GM19240 (cell line): ENCODE measurements around the gene ZFHX3.
A peak's percentile ranks its signal among the peaks of the same experiment; 100 is the strongest.

ENCODE experiments used
- DNase-seq: peaks from one replicate; pipeline ENCODE4 v3.0.0; 2011; ENCODE audit warnings: low spot score; ENCODE audit not compliant: insufficient read length

The ZFHX3 gene

GRCh38 chr16:73041676-73042075 is 6.3 kb downstream of the ZFHX3 start:
- no peak for DNase-seq

GRCh38 chr16:73040735-73041402 is 7.1 kb downstream of the ZFHX3 start:
- DNase-seq: no peak

DNA sequence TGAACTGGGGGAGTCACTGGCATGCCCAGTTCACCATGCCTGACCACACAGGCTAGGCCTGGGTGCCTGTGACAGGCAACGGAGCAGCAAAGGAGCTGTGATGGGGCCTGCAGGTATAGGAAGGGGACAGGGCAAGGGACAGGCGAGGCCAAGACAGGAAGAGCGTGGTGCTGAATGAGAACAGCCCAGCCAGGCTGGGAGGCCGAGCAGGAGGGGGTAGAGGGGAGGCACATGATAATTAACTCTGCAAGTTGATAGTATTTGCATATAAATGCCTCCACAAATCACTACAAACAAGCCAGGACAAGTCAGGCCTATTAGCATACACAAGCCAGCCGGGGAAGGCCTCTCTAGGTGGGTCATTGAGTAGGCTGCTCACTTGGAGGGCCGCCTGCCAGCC is 7.8 kb downstream of the ZFHX3 start:
- DNase-seq: no peak

GRCh38 chr16:73037845-73038570 is 9.9 kb downstream of the ZFHX3 start:
- DNase-seq: no peak

- no peak for DNase-seq
Measured at GRCh38 chr16:73037331-73037745, 10.6 kb downstream of the ZFHX3 start.

GRCh38 chr16:73036074-73036826 is 11.7 kb downstream of the ZFHX3 start:
- peak; percentile 45 for DNase-seq

GRCh38 chr16:73034374-73034773 is 13.6 kb downstream of the ZFHX3 start:
- peak; percentile 36 for DNase-seq

DNA sequence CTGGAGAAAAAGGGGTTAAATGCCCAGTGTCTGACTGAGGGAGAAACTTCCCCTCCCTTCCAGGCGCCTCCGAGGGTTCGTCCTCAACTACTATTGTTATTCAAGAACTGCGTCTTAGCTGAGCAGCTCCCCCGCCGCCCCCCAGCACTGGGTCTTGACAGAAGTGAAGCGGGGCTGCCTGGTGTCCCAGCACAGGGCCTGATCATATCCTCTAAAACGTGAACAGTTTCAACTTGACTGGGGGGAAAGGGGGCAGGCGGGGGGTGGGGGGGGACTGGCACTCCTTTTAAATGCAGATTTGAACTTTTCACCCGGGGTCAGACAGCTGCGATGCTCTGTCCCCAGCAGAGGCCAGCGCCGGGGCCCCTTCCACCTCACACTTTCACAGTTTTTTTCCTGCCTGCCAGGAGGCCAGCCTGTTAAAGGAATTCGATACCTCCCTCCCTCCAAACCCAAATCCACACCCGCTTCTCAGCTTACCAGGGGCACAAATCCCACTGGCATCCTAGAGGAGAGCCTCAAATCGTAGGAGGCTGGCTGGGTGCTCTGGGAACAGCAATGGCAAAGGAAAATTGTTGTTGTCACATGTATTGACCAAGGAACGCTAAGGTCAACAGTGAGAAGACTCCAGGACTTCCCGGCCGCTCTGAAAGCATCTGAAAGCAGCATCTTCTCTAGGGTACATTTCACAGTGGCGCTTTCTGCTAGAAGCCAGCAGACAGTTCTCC is 14.5 kb downstream of the ZFHX3 start:
- no peak for DNase-seq

- no peak for DNase-seq
Measured at GRCh38 chr16:73032541-73033270, 15.2 kb downstream of the ZFHX3 start.

DNA sequence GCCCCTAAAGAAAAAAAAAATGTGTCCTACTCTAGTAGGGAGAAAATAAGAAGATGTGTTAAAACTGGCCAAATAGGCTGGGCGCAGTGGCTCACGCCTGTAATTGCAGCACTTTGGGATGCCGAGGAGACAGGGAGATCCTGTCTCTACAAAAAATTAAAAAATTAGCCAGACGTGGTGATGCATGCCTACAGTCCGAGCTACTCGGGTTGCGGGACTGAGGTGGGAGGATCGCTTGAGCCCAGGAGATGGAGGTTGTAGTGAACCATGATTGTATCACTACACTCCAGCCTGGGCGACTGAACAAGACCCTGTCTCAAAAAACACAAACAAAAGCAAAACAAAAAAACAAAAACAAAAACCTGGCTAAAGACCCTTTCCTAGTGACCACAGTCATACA is 15.9 kb downstream of the ZFHX3 start:
- DNase-seq: no peak

DNA sequence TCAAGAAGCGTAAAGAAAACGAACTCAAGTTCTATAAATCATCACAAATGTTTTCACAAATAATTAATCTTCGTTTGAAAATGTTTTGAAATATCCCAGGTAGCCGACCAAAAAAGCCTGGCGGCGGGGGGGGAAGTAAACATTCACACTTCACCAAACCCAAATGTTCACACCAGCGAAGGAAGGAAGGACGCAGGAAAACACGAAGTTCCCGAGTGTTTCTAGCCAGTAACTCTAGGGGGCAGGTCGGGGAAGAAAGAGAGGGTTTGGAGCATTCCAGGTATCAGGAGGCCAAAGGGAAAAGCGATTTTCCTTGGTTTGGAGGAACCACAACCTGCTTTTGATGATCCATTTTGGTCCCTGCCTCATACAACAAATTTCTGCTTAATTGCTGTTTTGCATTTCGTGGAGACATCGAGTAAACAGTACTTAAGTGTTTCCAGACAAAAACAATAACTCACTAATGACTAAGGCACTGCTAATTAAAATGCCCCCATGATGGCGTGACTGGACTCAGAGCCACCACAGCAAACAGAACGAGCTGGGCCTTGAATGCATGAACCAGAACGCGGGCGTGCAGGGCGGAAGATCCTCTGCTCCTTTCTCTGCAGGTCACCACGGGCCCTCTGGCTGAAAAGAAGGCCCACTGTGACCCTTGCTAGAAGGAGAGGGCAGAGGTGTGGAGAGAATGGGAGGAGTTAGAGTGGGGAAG is 16.6 kb downstream of the ZFHX3 start:
- no peak for DNase-seq

GRCh38 chr16:73028721-73029361 is 19.1 kb downstream of the ZFHX3 start:
- DNase-seq: no peak

DNA sequence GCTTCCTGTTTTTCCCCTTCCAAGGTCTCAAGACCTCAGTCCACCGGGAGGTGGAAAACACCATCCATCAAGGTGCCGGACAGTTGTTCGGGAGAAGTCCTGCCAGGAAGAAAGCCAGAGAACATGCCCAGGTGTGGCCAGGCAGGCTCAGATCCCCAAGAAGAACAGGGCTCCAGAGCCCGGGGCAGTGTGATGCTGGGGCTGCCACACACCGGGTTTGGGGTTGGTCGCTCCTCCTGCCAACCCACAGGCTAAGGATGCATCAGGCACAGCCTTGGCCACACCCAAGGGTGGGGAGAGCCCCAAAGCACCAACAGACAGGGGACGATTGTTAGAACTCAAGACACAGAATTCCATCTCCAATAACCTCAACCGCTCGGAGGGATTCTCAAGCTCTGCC is 19.7 kb downstream of the ZFHX3 start:
- DNase-seq: no peak

GRCh38 chr16:73027685-73028111 is 20.2 kb downstream of the ZFHX3 start:
- DNase-seq: no peak

DNA sequence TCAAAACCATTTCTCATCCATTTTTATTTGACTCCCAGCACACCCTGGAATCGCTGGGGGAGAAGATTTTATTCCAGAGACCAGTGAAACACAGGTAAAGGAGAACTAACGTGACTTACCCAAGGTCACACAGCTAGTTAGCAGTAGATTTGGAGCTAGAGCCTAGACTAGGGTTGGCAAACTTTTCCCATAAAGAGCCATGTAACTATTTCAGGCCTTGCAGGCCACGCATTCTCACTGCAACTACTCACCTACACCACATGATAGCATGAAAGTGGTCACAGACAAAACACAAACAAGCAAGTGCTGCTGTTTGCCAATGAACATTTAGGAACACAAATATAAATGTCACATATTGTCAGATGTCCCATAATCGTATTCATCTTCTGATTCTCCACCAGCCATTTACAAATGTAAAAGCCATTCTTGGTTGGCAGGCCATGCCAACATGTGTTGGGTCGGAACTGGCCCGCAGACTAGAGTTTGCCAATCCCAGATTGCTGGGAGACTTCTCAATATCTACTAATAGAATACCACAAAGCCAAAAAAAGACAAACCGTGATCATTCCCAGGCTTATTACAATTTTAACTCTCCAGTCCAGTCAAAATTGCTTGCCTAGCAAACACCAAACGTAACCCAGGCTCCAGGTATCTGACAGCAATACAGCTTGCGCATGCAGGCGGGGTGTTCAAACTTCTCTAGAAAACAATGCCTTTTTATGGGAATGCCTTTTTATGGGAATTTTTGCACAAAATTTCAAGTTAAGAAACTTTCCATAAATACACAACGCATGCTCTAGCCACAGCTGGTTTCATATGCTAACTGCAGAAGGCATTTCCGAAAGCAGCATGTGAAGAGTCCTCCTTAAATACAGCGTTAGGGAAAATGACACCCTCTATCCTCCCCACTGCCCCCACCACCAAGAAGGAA is 20.9 kb downstream of the ZFHX3 start:
- no peak for DNase-seq

DNA sequence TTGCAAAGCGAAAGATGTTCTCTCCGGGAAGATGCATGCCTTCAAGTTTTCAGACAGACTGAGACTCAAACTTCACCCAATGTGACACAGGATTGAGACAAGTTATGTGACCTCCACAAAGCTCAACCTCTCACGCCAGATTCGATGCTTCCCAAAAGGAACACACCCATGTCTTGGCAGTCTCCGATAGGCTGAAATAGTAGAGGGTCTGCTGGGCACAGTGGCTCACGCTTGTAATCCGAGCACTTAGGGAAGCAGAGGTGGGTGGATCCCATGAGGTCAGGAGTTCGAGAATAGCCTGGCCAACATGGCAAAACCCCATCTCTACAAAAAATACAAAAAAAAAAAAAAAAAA is 22.1 kb downstream of the ZFHX3 start:
- no peak for DNase-seq

- no peak for DNase-seq
Measured at GRCh38 chr16:73025151-73025855, 22.6 kb downstream of the ZFHX3 start.

DNA sequence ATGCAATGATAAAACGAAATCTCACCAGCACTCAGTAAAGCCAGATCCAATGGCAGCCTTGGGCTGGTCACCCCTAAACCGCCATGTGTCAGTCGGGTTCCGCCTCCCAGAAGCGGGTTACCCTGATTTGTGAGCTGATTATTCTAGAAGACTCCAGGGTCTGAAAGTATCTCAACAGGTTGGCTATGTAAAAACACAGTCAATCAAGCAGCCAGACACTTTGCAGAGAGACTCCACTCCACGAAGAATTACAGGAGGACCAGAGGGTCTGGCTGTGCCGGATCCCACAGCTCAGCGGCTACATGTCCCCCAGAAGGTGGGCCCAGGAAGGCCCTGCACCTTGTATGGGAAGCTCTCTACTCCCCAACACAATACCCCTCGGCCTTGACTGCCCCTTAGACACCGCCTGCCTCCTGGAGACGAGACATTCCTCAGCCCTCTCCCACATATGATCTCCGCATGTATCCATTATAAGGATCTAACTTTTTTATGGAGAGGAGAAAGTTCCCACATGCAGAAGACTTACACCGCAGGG is 23.3 kb downstream of the ZFHX3 start:
- no peak for DNase-seq
